Muscle of arm (tissue), 12 donors: ENCODE measurements around the gene MYBPC1. TPM values are rescaled to one million over a fixed set of nuclear protein-coding genes. Genes with fewer than 3 reads are reported as not detected.
"Not testable (repeated sequence)": the region's sequence is repeated elsewhere in the genome, so short reads cannot be mapped to it uniquely, and the experiment has no call there.

Experiments
- DNase-seq: peaks from one replicate; pipeline ENCODE4 v3.0.0-alpha.2; 2013
- polyA plus RNA-seq, 12 donors: library from polyadenylated mRNA; unstranded; fragments of 120-200 nt; gene quantifications; one replicate each; pipeline ENCODE4 v1.2.1, GENCODE V29; 2013; ENCODE audit not compliant: insufficient read length in 12 of 12

MYBPC1 gene
- polyA plus RNA-seq, 12 donors, result 917 to 4,665 (median 3,965) TPM

DNA sequence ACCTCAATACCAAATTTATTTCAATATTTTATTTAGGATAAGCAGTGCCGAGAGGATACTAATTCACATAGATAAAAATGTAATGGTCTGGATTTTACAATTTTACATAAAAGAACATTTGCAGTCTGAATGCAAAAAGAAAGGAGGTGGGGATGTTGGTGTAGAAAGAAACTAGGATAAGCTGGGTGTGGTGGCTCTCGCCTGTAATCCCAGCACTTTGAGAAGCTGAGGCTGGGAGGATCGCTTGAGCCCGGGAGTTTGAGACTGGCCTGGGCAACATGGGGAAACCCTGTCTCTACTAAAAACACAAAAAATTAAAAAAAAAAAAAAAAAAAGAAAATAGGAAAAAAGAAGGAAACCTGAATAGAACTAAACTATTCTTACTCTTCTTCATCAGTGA is 127.6 kb downstream of the MYBPC1 start:
- no peak for DNase-seq

GRCh38 chr12:101727098-101727497 is 132.3 kb downstream of the MYBPC1 start:
- DNase-seq, result no peak

- no peak for DNase-seq
These were observed 135.1 kb downstream of the MYBPC1 start for GRCh38 chr12:101729842-101730241.

DNA sequence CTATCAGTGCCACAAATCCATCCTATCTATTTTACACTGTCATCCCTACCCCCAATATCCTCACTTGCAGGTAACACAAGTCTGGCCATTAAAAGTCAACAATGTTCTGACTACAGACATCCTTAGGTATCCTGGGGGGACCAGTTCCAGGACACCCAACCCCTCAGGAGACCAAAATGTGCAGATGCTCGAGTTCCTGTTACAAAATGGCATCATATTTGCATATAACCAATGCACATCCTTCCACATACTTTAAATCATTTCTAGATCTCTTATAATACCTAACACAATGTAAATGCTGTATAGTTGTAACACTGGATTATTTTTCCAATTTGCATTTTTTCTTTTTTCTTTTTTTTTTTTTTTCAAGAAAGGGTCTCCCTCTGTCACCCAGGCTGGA is 137.5 kb downstream of the MYBPC1 start:
- no peak for DNase-seq

GRCh38 chr12:101733166-101733565 is 138.4 kb downstream of the MYBPC1 start:
- no peak for DNase-seq

DNA sequence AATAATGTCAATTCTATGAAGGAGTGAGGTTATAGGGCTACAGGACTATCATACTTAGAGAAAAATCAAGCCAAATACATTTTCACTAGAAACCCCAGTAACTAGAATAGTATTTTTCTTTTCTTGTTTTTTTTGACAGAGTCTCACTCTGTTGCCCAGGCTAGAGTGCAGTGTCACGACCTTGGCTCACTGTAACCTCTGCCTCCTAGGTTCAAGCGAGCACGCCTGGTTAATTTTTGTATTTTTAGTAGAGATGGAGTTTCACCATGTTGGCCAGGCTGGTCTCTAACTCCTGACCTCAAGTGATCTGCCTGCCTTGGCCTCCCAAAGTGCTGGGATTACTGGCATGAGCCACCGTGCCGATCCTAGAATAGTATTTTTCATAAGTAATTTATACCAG is 139.7 kb downstream of the MYBPC1 start:
- not testable (repeated sequence) for DNase-seq

Other genes starting within 250 kb of the MYBPC1 start
- 100 to 1,000 TPM in 4 of 12 donors, 10 to 100 TPM in 7, not detected in 1; 71.7 to 114 (median 99.4) TPM for gene ARL1, start 187.2 kb upstream of the MYBPC1 start, polyA plus RNA-seq
- under 1 TPM in 1 of 12 donors, not detected in 11; 0.97 TPM for gene SPIC, start 119.6 kb upstream of the MYBPC1 start, polyA plus RNA-seq
- 10 to 100 TPM in 11 of 12 donors, not detected in 1; 23.5 to 49.3 (median 30.1) TPM for gene CHPT1, start 102.7 kb downstream of the MYBPC1 start, polyA plus RNA-seq
- gene SYCP3, start 144.5 kb downstream of the MYBPC1 start, polyA plus RNA-seq, result 1 to 10 TPM in 2 of 12 donors, under 1 TPM in 8, not detected in 2; 0.08 to 1.3 (median 0.54) TPM
- 10 to 100 TPM in 11 of 12 donors, not detected in 1; 14.7 to 36.5 (median 19.9) TPM for gene GNPTAB, start 236.0 kb downstream of the MYBPC1 start, polyA plus RNA-seq